Pulmonary artery endothelial cell (primary cell): ENCODE measurements around the gene GJA8. TPM values are rescaled to one million over a fixed set of nuclear protein-coding genes. Genes with fewer than 3 reads are reported as not detected.
"Not testable (repeated sequence)": the region's sequence is repeated elsewhere in the genome, so short reads cannot be mapped to it uniquely, and the experiment has no call there.

Experiments
- DNase-seq: peaks from one replicate; pipeline ENCODE4 v3.0.0-alpha.2; 2011; ENCODE audit warnings: low read depth, low spot score
- total RNA-seq: library from RNA; depleted of rRNA; stranded (reverse); fragments of >200 nt; gene quantifications from 2 replicates; pipeline ENCODE4 v1.2.3, GENCODE V29; 2014

The GJA8 gene
- total RNA-seq, 1 donor from 2014 or later: not detected

DNA sequence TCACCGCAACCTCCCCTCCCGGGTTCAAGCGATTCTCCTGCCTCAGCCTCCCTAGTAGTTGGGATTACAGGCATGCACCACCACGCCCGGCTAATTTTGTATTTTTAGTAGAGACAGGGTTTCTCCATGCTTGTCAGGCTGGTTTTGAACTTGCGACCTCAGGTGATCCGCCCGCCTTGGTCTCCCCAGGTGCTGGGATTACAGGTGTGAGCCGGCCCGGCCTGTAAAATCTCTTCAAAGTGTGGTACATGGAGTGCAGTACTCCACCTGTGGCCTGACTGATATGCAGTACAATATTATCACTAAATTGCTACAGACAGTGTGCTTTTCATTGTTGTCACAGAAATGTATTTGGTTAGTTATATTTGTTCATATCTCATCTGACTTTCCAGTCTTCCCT lies 25.1 kb downstream of the GJA8 start:
- not testable (repeated sequence) for DNase-seq

DNA sequence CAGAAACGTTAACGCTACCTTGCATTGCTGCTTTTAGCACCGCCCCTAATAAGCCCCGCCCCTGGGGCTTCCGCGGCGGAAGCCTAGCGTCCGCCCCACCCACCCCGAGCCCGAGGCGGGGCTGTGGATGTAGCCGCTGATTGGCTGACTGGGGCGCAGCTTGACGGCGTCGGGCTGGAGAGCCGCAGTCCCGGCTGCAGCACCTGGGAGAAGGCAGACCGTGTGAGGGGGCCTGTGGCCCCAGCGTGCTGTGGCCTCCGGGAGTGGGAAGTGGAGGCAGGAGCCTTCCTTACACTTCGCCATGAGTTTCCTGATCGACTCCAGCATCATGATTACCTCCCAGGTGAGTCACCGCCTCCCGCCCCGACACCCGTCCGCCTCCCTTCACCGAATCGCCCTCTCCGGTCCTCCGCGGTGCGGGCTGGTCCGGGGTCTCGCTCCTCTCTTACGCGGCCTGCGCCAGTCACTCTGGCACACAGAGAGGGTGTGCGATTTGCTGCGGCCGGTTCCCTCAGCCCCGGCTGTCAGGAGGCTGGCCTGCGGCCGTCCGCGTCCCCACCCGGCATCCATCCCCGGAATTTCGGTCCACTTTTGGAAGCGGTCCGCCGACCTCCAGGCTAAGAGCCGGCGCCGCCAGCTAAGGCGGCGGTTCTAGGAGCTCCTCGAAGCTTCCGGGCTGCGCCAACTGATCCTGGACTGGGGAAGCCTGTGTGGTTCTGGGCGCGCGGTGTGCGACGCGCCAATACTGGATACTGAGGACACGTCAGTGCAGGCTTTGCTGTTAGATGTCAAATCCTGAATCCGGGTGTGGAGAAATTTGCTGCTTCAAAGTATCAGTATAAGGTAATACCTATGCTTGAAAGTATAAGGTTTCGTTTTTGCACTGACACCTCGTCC lies 25.9 kb downstream of the GJA8 start, which contains the start of gene GPR89B:
TSS of gene GPR89B (plus strand) at position 185 of the 897 bp plus-strand sequence. CDS start at position 302, 117 bp downstream.
- DNase-seq: peak; percentile 26

DNA sequence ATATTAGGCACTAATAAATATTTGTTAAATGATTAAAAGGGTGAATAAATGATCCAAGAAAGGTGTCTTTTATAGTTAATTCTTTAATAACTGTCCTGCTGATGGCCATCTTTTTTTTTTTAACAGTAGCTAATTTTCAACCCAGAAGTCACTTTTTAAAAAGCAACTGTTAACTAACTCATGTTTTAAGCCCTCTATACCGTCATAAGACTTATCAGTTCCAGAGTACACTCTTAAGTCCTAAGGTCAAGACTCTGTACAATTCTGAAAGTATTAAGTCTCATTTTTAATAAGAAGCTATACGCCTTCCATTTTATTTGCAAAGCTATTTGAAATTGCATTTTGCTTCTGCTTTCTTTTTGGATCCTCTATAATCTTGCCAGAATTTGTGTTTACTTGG lies 28.5 kb downstream of the GJA8 start:
- not testable (repeated sequence) for DNase-seq

DNA sequence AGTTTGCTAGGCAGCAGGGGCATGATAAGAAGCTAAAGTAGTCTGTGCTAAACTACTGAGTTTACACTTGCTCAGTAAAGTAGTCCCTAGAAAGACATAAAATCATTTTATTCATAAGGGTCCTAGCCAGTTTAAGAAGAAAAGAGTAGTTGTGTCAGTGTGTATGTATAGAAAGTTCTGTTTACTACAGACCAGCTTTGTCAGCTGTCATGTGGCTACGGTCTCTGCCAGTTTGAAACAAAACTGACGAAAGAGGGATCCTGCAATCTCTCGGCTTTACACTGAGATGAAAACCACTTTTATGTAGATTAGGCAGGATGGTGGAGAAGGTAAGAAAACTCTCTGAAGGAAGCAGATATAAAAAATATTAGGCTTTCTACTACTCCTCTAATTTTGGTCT lies 32.7 kb downstream of the GJA8 start:
- DNase-seq: not testable (repeated sequence)

DNA sequence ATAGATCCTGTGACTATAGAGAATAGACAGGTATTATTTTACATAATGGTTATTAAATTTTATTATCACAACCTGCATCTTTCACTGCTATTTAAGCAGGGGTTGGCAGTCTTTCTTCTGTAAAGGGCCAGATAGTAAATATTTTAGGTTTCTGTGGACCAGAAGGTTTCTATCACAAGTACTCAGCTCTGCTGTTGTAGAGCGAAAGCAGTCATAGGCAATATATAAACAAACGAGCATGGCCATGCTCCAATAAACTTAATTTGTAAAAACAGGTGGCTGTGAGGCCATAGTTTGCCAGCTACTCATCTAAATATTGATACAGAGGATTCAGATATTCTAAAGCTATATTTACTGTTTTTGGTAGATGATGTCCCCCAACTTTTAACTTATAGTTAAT lies 37.9 kb downstream of the GJA8 start:
- not testable (repeated sequence) for DNase-seq

DNA sequence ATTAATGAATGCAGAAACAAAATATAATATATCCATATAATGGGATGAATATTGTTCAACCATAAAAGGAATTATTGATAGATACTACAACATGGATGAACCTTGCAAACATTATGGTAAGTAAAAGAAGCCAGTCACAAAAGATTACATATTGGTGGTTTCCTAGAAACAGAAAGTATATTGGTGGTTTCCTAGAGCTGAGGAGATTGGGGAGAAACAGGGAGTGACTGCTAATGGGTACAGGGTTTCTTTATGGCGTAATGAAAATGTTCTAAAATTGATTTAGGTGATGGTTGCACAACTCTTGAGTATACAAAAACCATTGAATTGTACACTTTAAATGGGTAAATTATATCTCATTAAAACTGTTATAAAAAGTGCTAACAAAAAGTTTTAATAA lies 40.0 kb downstream of the GJA8 start:
- not testable (repeated sequence) for DNase-seq

DNA sequence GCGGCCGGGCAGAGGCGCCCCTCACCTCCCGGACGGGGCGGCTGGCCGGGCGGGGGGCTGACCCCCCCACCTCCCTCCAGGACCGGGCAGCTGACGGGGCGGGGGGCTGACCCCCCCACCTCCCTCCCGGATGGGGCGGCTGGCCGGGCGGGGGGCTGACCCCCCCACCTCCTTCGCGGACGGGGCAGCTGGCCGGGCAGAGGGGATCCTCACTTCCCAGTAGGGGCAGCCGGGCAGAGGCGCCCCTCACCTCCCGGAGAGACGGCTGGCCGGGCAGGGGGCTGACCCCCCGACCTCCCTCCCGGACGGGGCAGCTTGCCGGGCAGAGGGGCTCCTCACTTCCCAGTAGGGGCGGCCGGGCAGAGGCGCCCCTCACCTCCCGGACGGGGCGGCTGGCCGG lies 46.9 kb downstream of the GJA8 start:
- not testable (repeated sequence) for DNase-seq

Other genes starting within 250 kb of the GJA8 start
- 2.6 and 5.9 TPM in 2 replicates for gene ACP6, start 232.3 kb upstream of the GJA8 start, total RNA-seq
- gene GJA5, start 142.2 kb upstream of the GJA8 start, total RNA-seq: 3.5 and 11.0 TPM in 2 replicates
- 14.0 and 19.0 TPM in 2 replicates for gene GPR89B, start 25.6 kb downstream of the GJA8 start, total RNA-seq
- gene NBPF11, start 249.5 kb downstream of the GJA8 start, total RNA-seq: 3.5 and 4.1 TPM in 2 replicates